Measurements from ENCODE around the gene SRSF11. TPM values are rescaled to one million over a fixed set of nuclear protein-coding genes. Genes with fewer than 3 reads are reported as not detected.

Gene SRSF11
- total RNA-seq, 4 donors from 2014 or later, result 72.6 to 127 (median 86.3) TPM

GRCh38 chr1:70228670-70229069 lies 7.5 kb downstream of the SRSF11 start:
- H3K9me3 ChIP-seq, result no peaks in the 10 kb centered on the region
- no peak for TF ChIP-seq EP300 (IDR thresholded peaks at IDR 0.05)
- no peak for TF ChIP-seq POLR2AphosphoS5 (IDR thresholded peaks at IDR 0.05)
- TF ChIP-seq CTCF (IDR thresholded peaks at IDR 0.05), result no peak
- TF ChIP-seq POLR2A (IDR thresholded peaks at IDR 0.05; ENCODE audit: low read depth), result no peak
- WGBS, result 90% methylated on average over 2 of the region's 2 CpGs
- H3K27ac ChIP-seq (replicated peaks in 1 of 4), result no peak overlapping the region
- H3K36me3 ChIP-seq, result peaks cover 30 to 76% (median 62%) of the 10 kb centered on the region in 4 donors
- no peak for DNase-seq (ENCODE audit: extremely low spot score)
- H3K27me3 ChIP-seq, result no peaks in the 10 kb centered on the region
- H3K4me1 ChIP-seq, result peaks cover 34 to 49% (median 48%) of the 10 kb centered on the region in 4 donors
- intact Hi-C loops (cut with DNase I), result no loop called here
- no peak overlapping the region for H3K4me3 ChIP-seq

- no peak overlapping the region for H3K4me3 ChIP-seq
- WGBS, result 98% methylated on average over 4 of the region's 4 CpGs
- DNase-seq (ENCODE audit: extremely low spot score), result no peak
- TF ChIP-seq POLR2AphosphoS5 (IDR thresholded peaks at IDR 0.05), result no peak
- peaks cover 14 to 27% (median 20%) of the 10 kb centered on the region in 4 donors for H3K4me1 ChIP-seq
- H3K9me3 ChIP-seq, result no peaks in the 10 kb centered on the region
- no peaks in the 10 kb centered on the region for H3K27me3 ChIP-seq
- intact Hi-C loops (cut with DNase I), result no loop called here
- no peak overlapping the region for H3K27ac ChIP-seq (replicated peaks in 1 of 4)
- peaks cover 58 to 86% (median 80%) of the 10 kb centered on the region in 4 donors for H3K36me3 ChIP-seq
These were observed 10.3 kb downstream of the SRSF11 start for GRCh38 chr1:70231475-70231874.

- Histone ChIP-seq H3K36me3 (peaks cover 80 to 100% (median 96%) of the 10 kb centered on the region in 4 donors), H3K9me3 (no peaks in the 10 kb centered on the region), H3K27ac (replicated peaks in 1 of 4) (no peak overlapping the region), H3K27me3 (no peaks in the 10 kb centered on the region), H3K4me3 (no peak overlapping the region), H3K4me1 (no peaks in the 10 kb centered on the region)
- DNase-seq (ENCODE audit: extremely low spot score), result no peak
- TF ChIP-seq EP300 (IDR thresholded peaks at IDR 0.05) (no peak), POLR2A (IDR thresholded peaks at IDR 0.05; ENCODE audit: low read depth) (no peak), POLR2AphosphoS5 (IDR thresholded peaks at IDR 0.05) (no peak), CTCF (IDR thresholded peaks at IDR 0.05) (no peak)
- intact Hi-C loops (cut with DNase I), result no loop called here
These were observed 13.6 kb downstream of the SRSF11 start for GRCh38 chr1:70234733-70235132.

GRCh38 chr1:70239940-70240339 lies 18.8 kb downstream of the SRSF11 start:
- TF ChIP-seq CTCF (IDR thresholded peaks at IDR 0.05) (no peak), POLR2A (IDR thresholded peaks at IDR 0.05; ENCODE audit: low read depth) (no peak), POLR2AphosphoS5 (IDR thresholded peaks at IDR 0.05) (no peak)
- Histone ChIP-seq H3K4me1 (no peaks in the 10 kb centered on the region), H3K4me3 (no peak overlapping the region), H3K9me3 (no peaks in the 10 kb centered on the region), H3K27ac (replicated peaks in 1 of 4) (no peak overlapping the region), H3K36me3 (peaks cover 96 to 100% (median 99%) of the 10 kb centered on the region in 4 donors), H3K27me3 (no peaks in the 10 kb centered on the region)
- no peak for DNase-seq (ENCODE audit: extremely low spot score)
- intact Hi-C loops (cut with DNase I), result loop anchor here (10.0 kb wide), 1 partner anchor 835 kb away; no protein-coding TSS in a partner anchor

- H3K27ac ChIP-seq (replicated peaks in 1 of 4), result no peak overlapping the region
- no peaks in the 10 kb centered on the region for H3K27me3 ChIP-seq
- DNase-seq (ENCODE audit: extremely low spot score), result no peak
- peaks cover 74 to 100% (median 96%) of the 10 kb centered on the region in 4 donors for H3K36me3 ChIP-seq
- TF ChIP-seq EP300 (IDR thresholded peaks at IDR 0.05) (no peak), POLR2A (IDR thresholded peaks at IDR 0.05; ENCODE audit: low read depth) (no peak), POLR2AphosphoS5 (IDR thresholded peaks at IDR 0.05) (no peak), CTCF (IDR thresholded peaks at IDR 0.05) (no peak)
- intact Hi-C loops (cut with DNase I), result loop anchor here (10.0 kb wide), 1 partner anchor 828 kb away; no protein-coding TSS in a partner anchor
- no peaks in the 10 kb centered on the region for H3K4me1 ChIP-seq
- no peak overlapping the region for H3K4me3 ChIP-seq
- H3K9me3 ChIP-seq, result no peaks in the 10 kb centered on the region
These were observed 25.9 kb downstream of the SRSF11 start for GRCh38 chr1:70247122-70247521.
